AG10803 (cell line): ENCODE measurements around the gene CD84.

Source experiments
- DNase-seq: peaks from one replicate; pipeline ENCODE4 v3.0.0; 2010; ENCODE audit warnings: low read depth
- H3K4me3 ChIP-seq: 2 replicates; pipeline ENCODE4 v1.5.1; 2011; ENCODE audit warnings: mild to moderate bottlenecking, low read length, control low read depth
- CTCF ChIP-seq: conservative IDR thresholded peaks from 2 replicates; pipeline ENCODE4 v1.5.1; 2011; ENCODE audit warnings: mild to moderate bottlenecking, low read length, control low read depth, inconsistent platforms

The CD84 gene

GRCh38 chr1:160578525-160579191 is 638 bp downstream of the CD84 start:
- no peak for DNase-seq
- TF ChIP-seq CTCF = no peak
- no peak overlapping the region for H3K4me3 ChIP-seq

GRCh38 chr1:160578175-160578524 is 1.1 kb downstream of the CD84 start:
- H3K4me3 ChIP-seq = no peak overlapping the region
- no peak for DNase-seq
- no peak for TF ChIP-seq CTCF

GRCh38 chr1:160577671-160578070 is 1.6 kb downstream of the CD84 start:
- TF ChIP-seq CTCF = no peak
- H3K4me3 ChIP-seq = no peak overlapping the region
- DNase-seq = no peak

GRCh38 chr1:160576884-160577283 is 2.4 kb downstream of the CD84 start:
- no peak overlapping the region for H3K4me3 ChIP-seq
- no peak for TF ChIP-seq CTCF
- DNase-seq = no peak

- no peak overlapping the region for H3K4me3 ChIP-seq
- TF ChIP-seq CTCF = no peak
- DNase-seq = no peak
Observed at GRCh38 chr1:160576390-160576789, 2.9 kb downstream of the CD84 start.

GRCh38 chr1:160575112-160575664 is 4.1 kb downstream of the CD84 start:
- no peak for DNase-seq
- H3K4me3 ChIP-seq = no peak overlapping the region

More at GRCh38 chr1:160575112-160575664, 4.1 kb downstream of the CD84 start:
- TF ChIP-seq CTCF = no peak
